ENCODE results near the gene WNK2.

WNK2 gene

GRCh38 chr9:93186215-93186945, 2.4 kb downstream of the WNK2 start:
- no peak for DNase-seq

- DNase-seq, result no peak
These were observed 3.1 kb downstream of the WNK2 start for GRCh38 chr9:93187047-93187446.

GRCh38 chr9:93187574-93187973, 3.6 kb downstream of the WNK2 start:
- DNase-seq, result no peak

- DNase-seq, result no peak
These were observed 4.8 kb downstream of the WNK2 start for GRCh38 chr9:93188426-93189368.

GRCh38 chr9:93189369-93190132, 5.6 kb downstream of the WNK2 start:
- DNase-seq, result no peak

- no peak for DNase-seq
These were observed 6.2 kb downstream of the WNK2 start for GRCh38 chr9:93190133-93190525.

GRCh38 chr9:93190656-93191353, 6.9 kb downstream of the WNK2 start:
- DNase-seq, result no peak

GRCh38 chr9:93191354-93191660, 7.4 kb downstream of the WNK2 start:
- no peak for DNase-seq

- no peak for DNase-seq
These were observed 8.9 kb downstream of the WNK2 start for GRCh38 chr9:93192721-93193387.

- DNase-seq, result no peak
These were observed 9.7 kb downstream of the WNK2 start for GRCh38 chr9:93193388-93194220.

GRCh38 chr9:93194221-93194625, 10.3 kb downstream of the WNK2 start:
- no peak for DNase-seq

GRCh38 chr9:93194641-93195040, 10.7 kb downstream of the WNK2 start:
- no peak for DNase-seq

GRCh38 chr9:93196096-93197055, 12.4 kb downstream of the WNK2 start:
- DNase-seq, result no peak

GRCh38 chr9:93197670-93198069, 13.7 kb downstream of the WNK2 start:
- DNase-seq, result no peak

GRCh38 chr9:93198117-93198837, 14.3 kb downstream of the WNK2 start:
- no peak for DNase-seq

GRCh38 chr9:93198838-93199625, 15.1 kb downstream of the WNK2 start:
- no peak for DNase-seq

GRCh38 chr9:93200449-93200742, 16.5 kb downstream of the WNK2 start:
- no peak for DNase-seq

GRCh38 chr9:93200989-93201334, 17.0 kb downstream of the WNK2 start:
- DNase-seq, result no peak
